Measurements from ENCODE around the gene IL1RAPL2. TPM values are rescaled to one million over a fixed set of nuclear protein-coding genes. Genes with fewer than 3 reads are reported as not detected.

IL1RAPL2 gene
- polyA plus RNA-seq, 3 donors: not detected

GRCh38 chrX:105179644-105180043 lies 613.6 kb downstream of the IL1RAPL2 start:
- Histone ChIP-seq H3K9me3 (replicated peaks in 1 of 2; ENCODE audit: control insufficient read depth in 1 of 2, insufficient read depth in 1 of 2, low read length in 2 of 2) (no peaks in the 10 kb centered on the region), H3K27ac (ENCODE audit: low read depth in 1 of 2, low read length in 2 of 2) (no peak overlapping the region), H3K27me3 (ENCODE audit: control insufficient read depth in 2 of 2, insufficient read depth in 2 of 2, low read length in 2 of 2) (no peaks in the 10 kb centered on the region), H3K4me1 (ENCODE audit: control insufficient read depth in 1 of 2, insufficient read depth in 2 of 2, low read length in 2 of 2) (no peaks in the 10 kb centered on the region), H3K4me3 (replicated peaks in 1 of 3; ENCODE audit: low read depth in 2 of 3, low read length in 3 of 3) (no peak overlapping the region), H3K79me2 (ENCODE audit: insufficient read depth, low read length) (no peaks in the 10 kb centered on the region), H3K36me3 (replicated peaks in 1 of 2; ENCODE audit: control insufficient read depth in 1 of 2, insufficient read depth in 2 of 2, low read length in 2 of 2) (no peaks in the 10 kb centered on the region), H2AFZ (ENCODE audit: insufficient read depth, low read depth, low read length, poor library complexity, severe bottlenecking) (no peak overlapping the region), H3K9ac (ENCODE audit: insufficient read depth, low read length, poor library complexity, severe bottlenecking) (no peak overlapping the region), H3K4me2 (replicated peaks; ENCODE audit: extremely low read depth, low read length, poor library complexity, severe bottlenecking) (no peak overlapping the region), H4K20me1 (ENCODE audit: insufficient read depth, low read length) (no peaks in the 10 kb centered on the region)
- H3K4me3 Mint-ChIP-seq: no peak overlapping the region
- no peaks in the 10 kb centered on the region for H3K4me1 Mint-ChIP-seq
- WGBS (ENCODE audit: insufficient coverage): no CpG with 5 or more reads among the region's 3 CpGs
- TF ChIP-seq, protein P1, sequence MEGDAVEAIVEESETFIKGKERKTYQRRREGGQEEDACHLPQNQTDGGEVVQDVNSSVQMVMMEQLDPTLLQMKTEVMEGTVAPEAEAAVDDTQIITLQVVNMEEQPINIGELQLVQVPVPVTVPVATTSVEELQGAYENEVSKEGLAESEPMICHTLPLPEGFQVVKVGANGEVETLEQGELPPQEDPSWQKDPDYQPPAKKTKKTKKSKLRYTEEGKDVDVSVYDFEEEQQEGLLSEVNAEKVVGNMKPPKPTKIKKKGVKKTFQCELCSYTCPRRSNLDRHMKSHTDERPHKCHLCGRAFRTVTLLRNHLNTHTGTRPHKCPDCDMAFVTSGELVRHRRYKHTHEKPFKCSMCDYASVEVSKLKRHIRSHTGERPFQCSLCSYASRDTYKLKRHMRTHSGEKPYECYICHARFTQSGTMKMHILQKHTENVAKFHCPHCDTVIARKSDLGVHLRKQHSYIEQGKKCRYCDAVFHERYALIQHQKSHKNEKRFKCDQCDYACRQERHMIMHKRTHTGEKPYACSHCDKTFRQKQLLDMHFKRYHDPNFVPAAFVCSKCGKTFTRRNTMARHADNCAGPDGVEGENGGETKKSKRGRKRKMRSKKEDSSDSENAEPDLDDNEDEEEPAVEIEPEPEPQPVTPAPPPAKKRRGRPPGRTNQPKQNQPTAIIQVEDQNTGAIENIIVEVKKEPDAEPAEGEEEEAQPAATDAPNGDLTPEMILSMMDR (IDR thresholded peaks at IDR 0.05): no peak
- no peaks in the 10 kb centered on the region for H3K36me3 Mint-ChIP-seq
- intact Hi-C loops (cut with micrococcal nuclease): no loop called here
- peaks cover 0 to 5% (median 0%) of the 10 kb centered on the region in 3 donors for H3K27me3 Mint-ChIP-seq (ENCODE audit: low read depth in 3 of 3)
- peaks cover 0 to 6% (median 3%) of the 10 kb centered on the region in 7 donors for H3K9me3 Mint-ChIP-seq
- no peak for DNase-seq
- no peak overlapping the region for H3K27ac Mint-ChIP-seq

DNA sequence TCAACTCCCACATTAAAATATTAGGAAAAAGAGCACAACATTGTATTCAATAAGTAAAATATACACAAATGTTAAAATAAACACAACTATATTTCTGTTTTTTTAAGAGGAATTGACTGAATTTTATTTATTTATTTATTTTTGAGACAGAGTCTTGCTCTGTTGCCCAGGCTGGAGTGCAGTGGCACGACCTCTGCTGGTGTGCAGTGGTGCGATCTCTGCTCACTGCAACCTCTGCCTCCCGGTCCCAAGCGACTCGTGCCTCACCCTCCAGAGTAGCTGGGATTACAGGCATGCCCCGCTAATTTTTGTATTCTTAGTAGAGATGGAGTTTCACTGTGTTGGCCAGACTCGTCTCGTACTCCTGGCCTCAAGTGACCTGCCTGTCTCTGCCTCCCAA lies 623.1 kb downstream of the IL1RAPL2 start:
- WGBS (ENCODE audit: insufficient coverage): 100% methylated on average over 2 of the region's 8 CpGs
- H3K36me3 ChIP-seq (replicated peaks in 1 of 2; ENCODE audit: control insufficient read depth in 1 of 2, insufficient read depth in 2 of 2, low read length in 2 of 2): no peaks in the 10 kb centered on the region
- no peak overlapping the region for H3K9ac ChIP-seq (ENCODE audit: insufficient read depth, low read length, poor library complexity, severe bottlenecking)
- H3K27me3 ChIP-seq (ENCODE audit: control insufficient read depth in 2 of 2, insufficient read depth in 2 of 2, low read length in 2 of 2): no peaks in the 10 kb centered on the region
- no peak overlapping the region for H3K4me3 Mint-ChIP-seq
- no peaks in the 10 kb centered on the region for H3K9me3 ChIP-seq (replicated peaks in 1 of 2; ENCODE audit: control insufficient read depth in 1 of 2, insufficient read depth in 1 of 2, low read length in 2 of 2)
- H3K9me3 Mint-ChIP-seq: no peaks in the 10 kb centered on the region
- no peak for DNase-seq
- H3K79me2 ChIP-seq (ENCODE audit: insufficient read depth, low read length): no peaks in the 10 kb centered on the region
- intact Hi-C loops (cut with micrococcal nuclease): no loop called here
- TF ChIP-seq, protein P1 (IDR thresholded peaks at IDR 0.05): no peak
- no peak overlapping the region for H3K27ac ChIP-seq (ENCODE audit: low read depth in 1 of 2, low read length in 2 of 2)
- H3K4me1 Mint-ChIP-seq: no peaks in the 10 kb centered on the region
- H2AFZ ChIP-seq (ENCODE audit: insufficient read depth, low read depth, low read length, poor library complexity, severe bottlenecking): no peak overlapping the region
- no peak overlapping the region for H3K4me3 ChIP-seq (replicated peaks in 1 of 3; ENCODE audit: low read depth in 2 of 3, low read length in 3 of 3)
- no peaks in the 10 kb centered on the region for H3K4me1 ChIP-seq (ENCODE audit: control insufficient read depth in 1 of 2, insufficient read depth in 2 of 2, low read length in 2 of 2)
- no peak overlapping the region for H3K4me2 ChIP-seq (replicated peaks; ENCODE audit: extremely low read depth, low read length, poor library complexity, severe bottlenecking)
- H3K36me3 Mint-ChIP-seq: no peaks in the 10 kb centered on the region
- H4K20me1 ChIP-seq (ENCODE audit: insufficient read depth, low read length): no peaks in the 10 kb centered on the region
- no peaks in the 10 kb centered on the region for H3K27me3 Mint-ChIP-seq (ENCODE audit: low read depth in 3 of 3)
- H3K27ac Mint-ChIP-seq: no peak overlapping the region
